HEK293 (cell line): ENCODE results near the gene IGSF9B.

Experiments
- CTCF ChIA-PET: fragments of 350-600 bp; formaldehyde crosslinking; extraction: SDS; loops from one replicate; lab custom pipeline; 2021; ENCODE audit warnings: antibody characterized with exemption; lab: Yijun Ruan, JAX
- POLR2A ChIA-PET: fragments of 300-600 bp; formaldehyde crosslinking; extraction: SDS; loops from one replicate; lab custom pipeline; 2020; ENCODE audit warnings: antibody characterized with exemption, inconsistent platforms; lab: Yijun Ruan, JAX
- H3K27ac ChIP-seq: fragments of 200-500 bp; sonication (Bioruptor generic); 2 replicates; pipeline ENCODE4 v1.5.1; 2014; ENCODE audit warnings: low read depth, low read length, control low read depth, inconsistent platforms; ENCODE audit errors: extremely low read depth
- H3K36me3 ChIP-seq, 2 experiments: fragments of 200-500 bp in 1 of 2; sonication (Bioruptor generic) in 1 of 2; 1 replicate in 1 of 2; 2 replicates in 1 of 2; pipeline ENCODE4 v1.5.1; 2014 to 2017; ENCODE audit warnings: inconsistent platforms in 2 of 2, low read length in 2 of 2; ENCODE audit not compliant: control insufficient read depth in 2 of 2, insufficient read depth in 1 of 2
- H3K4me1 ChIP-seq: fragments of 200-500 bp; sonication (Bioruptor generic); 2 replicates; pipeline ENCODE4 v1.5.1; 2014; ENCODE audit warnings: mild to moderate bottlenecking, low read length, inconsistent platforms; ENCODE audit not compliant: control insufficient read depth, insufficient read depth
- H3K4me3 ChIP-seq: 2 replicates; pipeline ENCODE4 v1.5.1; 2011; ENCODE audit warnings: low read depth, mild to moderate bottlenecking, control low read depth, low read length, moderate library complexity
- H3K9me3 ChIP-seq: fragments of 200-500 bp; sonication (Bioruptor generic); 2 replicates; pipeline ENCODE4 v1.5.1; 2014; ENCODE audit warnings: low read depth, low read length, inconsistent platforms; ENCODE audit not compliant: control insufficient read depth, insufficient read depth
- HOXC10 ChIP-seq: sonication (generic); formaldehyde crosslinking; IDR thresholded peaks from 2 replicates; pipeline ENCODE4 v1.8.1; 2023; ENCODE audit warnings: mild to moderate bottlenecking, missing genetic modification reagents
- SP2 ChIP-seq: fragments of 450-650 bp; formaldehyde crosslinking; IDR thresholded peaks from 2 replicates; pipeline ENCODE4 v1.5.1; 2016; ENCODE audit warnings: missing biosample characterization, missing genetic modification characterization
- YY1 ChIP-seq: fragments of 450-650 bp; formaldehyde crosslinking; IDR thresholded peaks from 2 replicates; pipeline ENCODE4 v1.5.1; 2018; ENCODE audit warnings: missing biosample characterization, missing genetic modification characterization
- ZBTB1 ChIP-seq: fragments of 450-650 bp; formaldehyde crosslinking; IDR thresholded peaks from 2 replicates; pipeline ENCODE4 v1.5.1; 2016; ENCODE audit warnings: missing biosample characterization, missing genetic modification characterization
- ZFP3 ChIP-seq: fragments of 450-650 bp; formaldehyde crosslinking; IDR thresholded peaks from 2 replicates; pipeline ENCODE4 v1.5.1; 2016; ENCODE audit warnings: low read depth, missing biosample characterization, missing genetic modification characterization
- ZNF155 ChIP-seq: fragments of 450-650 bp; formaldehyde crosslinking; IDR thresholded peaks from 2 replicates; pipeline ENCODE4 v1.5.1; 2016; ENCODE audit warnings: missing biosample characterization, missing genetic modification characterization
- ZNF16 ChIP-seq: fragments of 450-650 bp; formaldehyde crosslinking; IDR thresholded peaks from 2 replicates; pipeline ENCODE4 v1.5.1; 2016; ENCODE audit warnings: low read depth, missing biosample characterization, missing genetic modification characterization
- ZNF202 ChIP-seq: fragments of 450-650 bp; formaldehyde crosslinking; IDR thresholded peaks from 2 replicates; pipeline ENCODE4 v1.5.1; 2016; ENCODE audit warnings: missing biosample characterization, missing genetic modification characterization, borderline replicate concordance
- ZNF324 ChIP-seq: fragments of 450-650 bp; formaldehyde crosslinking; IDR thresholded peaks from 2 replicates; pipeline ENCODE4 v1.5.1; 2016; ENCODE audit warnings: missing biosample characterization, missing genetic modification characterization
- ZNF521 ChIP-seq: fragments of 450-650 bp; formaldehyde crosslinking; IDR thresholded peaks from 2 replicates; pipeline ENCODE4 v1.5.1; 2017; ENCODE audit warnings: missing biosample characterization, mild to moderate bottlenecking, missing genetic modification characterization
- ZNF596 ChIP-seq: fragments of 450-650 bp; IDR thresholded peaks from 2 replicates; pipeline ENCODE4 v1.5.0; 2018; ENCODE audit warnings: missing biosample characterization, mild to moderate bottlenecking, missing genetic modification characterization, moderate library complexity
- ZNF654 ChIP-seq: fragments of 450-650 bp; formaldehyde crosslinking; IDR thresholded peaks from 2 replicates; pipeline ENCODE4 v1.5.1; 2016; ENCODE audit warnings: low read depth, missing biosample characterization, missing genetic modification characterization
- TF ChIP-seq, protein P1 (sequence below): fragments of 450-650 bp; formaldehyde crosslinking; conservative IDR thresholded peaks from 2 replicates; pipeline ENCODE4 v1.5.1; 2016; ENCODE audit warnings: low read depth, missing biosample characterization, missing genetic modification characterization
- TF ChIP-seq, protein P2 (sequence below): fragments of 450-650 bp; formaldehyde crosslinking; IDR thresholded peaks from 2 replicates; pipeline ENCODE4 v1.5.1; 2016; ENCODE audit warnings: missing biosample characterization, missing genetic modification characterization
- TF ChIP-seq, protein P3 (sequence below): fragments of 450-650 bp; formaldehyde crosslinking; IDR thresholded peaks from 2 replicates; pipeline ENCODE4 v1.5.1; 2016; ENCODE audit warnings: missing biosample characterization, missing genetic modification characterization
- TF ChIP-seq, protein P4 (sequence below): fragments of 450-650 bp; formaldehyde crosslinking; IDR thresholded peaks from 2 replicates; pipeline ENCODE4 v1.5.1; 2016; ENCODE audit warnings: missing biosample characterization, missing genetic modification characterization
- TF ChIP-seq, protein P5 (sequence below): fragments of 450-650 bp; formaldehyde crosslinking; IDR thresholded peaks from 2 replicates; pipeline ENCODE4 v1.5.1; 2016; ENCODE audit warnings: missing biosample characterization, missing genetic modification characterization
- TF ChIP-seq, protein P6 (sequence below): fragments of 450-650 bp; formaldehyde crosslinking; IDR thresholded peaks from 2 replicates; pipeline ENCODE4 v1.5.1; 2016; ENCODE audit warnings: missing biosample characterization, missing genetic modification characterization

Gene IGSF9B

DNA sequence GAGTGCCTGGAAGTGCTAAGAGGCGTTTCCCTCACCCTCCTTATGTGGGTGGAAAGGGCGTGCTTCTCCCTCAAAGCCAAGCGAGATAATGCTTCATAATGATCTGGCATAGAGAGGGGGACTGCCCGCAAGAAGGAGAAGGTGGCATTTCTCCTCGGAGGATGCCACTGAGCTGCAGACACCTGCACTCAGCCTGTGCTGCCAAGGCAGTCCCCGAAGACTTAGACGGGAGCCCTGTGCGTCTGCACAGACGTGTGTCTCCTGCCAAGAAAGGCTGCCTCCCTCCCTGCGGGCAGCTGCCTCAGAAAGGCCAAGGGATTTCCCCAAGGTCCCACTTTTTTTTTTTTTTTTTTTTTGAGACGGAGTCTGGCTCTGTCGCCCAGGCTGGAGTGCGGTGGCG is 63.4 kb downstream of the IGSF9B start:
- Histone ChIP-seq H3K27ac (no peak overlapping the region), H3K36me3 (no peaks in the 10 kb centered on the region), H3K9me3 (no peaks in the 10 kb centered on the region), H3K4me1 (no peaks in the 10 kb centered on the region), H3K4me3 (no peak overlapping the region)
- POLR2A ChIA-PET, result no interaction called here
- TF ChIP-seq, protein P1, sequence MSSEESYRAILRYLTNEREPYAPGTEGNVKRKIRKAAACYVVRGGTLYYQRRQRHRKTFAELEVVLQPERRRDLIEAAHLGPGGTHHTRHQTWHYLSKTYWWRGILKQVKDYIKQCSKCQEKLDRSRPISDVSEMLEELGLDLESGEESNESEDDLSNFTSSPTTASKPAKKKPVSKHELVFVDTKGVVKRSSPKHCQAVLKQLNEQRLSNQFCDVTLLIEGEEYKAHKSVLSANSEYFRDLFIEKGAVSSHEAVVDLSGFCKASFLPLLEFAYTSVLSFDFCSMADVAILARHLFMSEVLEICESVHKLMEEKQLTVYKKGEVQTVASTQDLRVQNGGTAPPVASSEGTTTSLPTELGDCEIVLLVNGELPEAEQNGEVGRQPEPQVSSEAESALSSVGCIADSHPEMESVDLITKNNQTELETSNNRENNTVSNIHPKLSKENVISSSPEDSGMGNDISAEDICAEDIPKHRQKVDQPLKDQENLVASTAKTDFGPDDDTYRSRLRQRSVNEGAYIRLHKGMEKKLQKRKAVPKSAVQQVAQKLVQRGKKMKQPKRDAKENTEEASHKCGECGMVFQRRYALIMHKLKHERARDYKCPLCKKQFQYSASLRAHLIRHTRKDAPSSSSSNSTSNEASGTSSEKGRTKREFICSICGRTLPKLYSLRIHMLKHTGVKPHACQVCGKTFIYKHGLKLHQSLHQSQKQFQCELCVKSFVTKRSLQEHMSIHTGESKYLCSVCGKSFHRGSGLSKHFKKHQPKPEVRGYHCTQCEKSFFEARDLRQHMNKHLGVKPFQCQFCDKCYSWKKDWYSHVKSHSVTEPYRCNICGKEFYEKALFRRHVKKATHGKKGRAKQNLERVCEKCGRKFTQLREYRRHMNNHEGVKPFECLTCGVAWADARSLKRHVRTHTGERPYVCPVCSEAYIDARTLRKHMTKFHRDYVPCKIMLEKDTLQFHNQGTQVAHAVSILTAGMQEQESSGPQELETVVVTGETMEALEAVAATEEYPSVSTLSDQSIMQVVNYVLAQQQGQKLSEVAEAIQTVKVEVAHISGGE (tag by site-specific recombination), result no peak
- CTCF ChIA-PET, result no interaction called here

DNA sequence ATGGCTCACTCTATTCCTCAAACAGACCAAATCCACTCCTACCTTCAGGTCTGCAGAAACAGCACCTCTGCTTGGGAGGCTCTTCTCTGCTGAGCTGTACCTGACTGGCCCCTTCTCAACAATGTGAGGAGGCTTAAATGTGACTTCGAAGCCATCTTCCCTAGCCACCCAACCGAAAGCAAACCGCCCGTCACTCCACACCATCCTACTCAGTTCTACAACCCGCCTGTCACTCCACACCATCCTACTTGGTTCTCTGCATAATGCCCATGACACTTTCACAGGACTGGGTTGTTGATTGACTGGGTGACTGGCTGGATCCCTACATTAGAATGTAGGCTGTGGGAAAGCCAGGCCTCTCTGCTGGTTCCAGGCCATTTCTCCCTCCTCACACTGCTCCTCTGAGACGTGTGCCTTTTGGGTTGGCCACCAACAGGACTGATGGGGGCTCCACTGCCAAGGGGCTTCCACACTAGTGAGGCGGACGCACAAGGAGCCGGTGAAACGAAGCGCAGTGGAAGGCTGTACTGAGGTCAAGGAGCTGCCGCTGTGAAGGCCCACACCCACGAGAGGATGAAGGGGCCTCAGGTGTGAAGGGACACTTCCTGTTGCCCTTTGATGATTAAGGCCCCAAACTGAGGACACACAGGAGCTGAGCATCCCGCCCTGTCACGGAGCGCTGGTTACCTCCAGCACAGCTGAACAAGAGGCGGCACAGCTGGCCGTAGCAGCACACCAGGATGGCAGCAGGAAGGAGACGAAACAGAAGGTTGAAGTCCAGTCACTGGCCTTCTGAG is 64.0 kb downstream of the IGSF9B start:
- CTCF ChIA-PET, result no interaction called here
- POLR2A ChIA-PET, result no interaction called here
- Histone ChIP-seq H3K27ac (no peak overlapping the region), H3K9me3 (no peaks in the 10 kb centered on the region), H3K4me1 (no peaks in the 10 kb centered on the region), H3K4me3 (no peak overlapping the region), H3K36me3 (no peaks in the 10 kb centered on the region)
- no peak for TF ChIP-seq ZNF521 (tag by site-specific recombination)
- no peak for TF ChIP-seq ZNF202 (tag by site-specific recombination)
- no peak for TF ChIP-seq HOXC10
- TF ChIP-seq, protein P2, sequence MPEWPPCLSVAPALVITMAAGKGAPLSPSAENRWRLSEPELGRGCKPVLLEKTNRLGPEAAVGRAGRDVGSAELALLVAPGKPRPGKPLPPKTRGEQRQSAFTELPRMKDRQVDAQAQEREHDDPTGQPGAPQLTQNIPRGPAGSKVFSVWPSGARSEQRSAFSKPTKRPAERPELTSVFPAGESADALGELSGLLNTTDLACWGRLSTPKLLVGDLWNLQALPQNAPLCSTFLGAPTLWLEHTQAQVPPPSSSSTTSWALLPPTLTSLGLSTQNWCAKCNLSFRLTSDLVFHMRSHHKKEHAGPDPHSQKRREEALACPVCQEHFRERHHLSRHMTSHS (tag by site-specific recombination), result no peak
- TF ChIP-seq ZBTB1 (tag by site-specific recombination), result no peak
- TF ChIP-seq ZNF654 (tag by site-specific recombination), result no peak
- TF ChIP-seq, protein P3, sequence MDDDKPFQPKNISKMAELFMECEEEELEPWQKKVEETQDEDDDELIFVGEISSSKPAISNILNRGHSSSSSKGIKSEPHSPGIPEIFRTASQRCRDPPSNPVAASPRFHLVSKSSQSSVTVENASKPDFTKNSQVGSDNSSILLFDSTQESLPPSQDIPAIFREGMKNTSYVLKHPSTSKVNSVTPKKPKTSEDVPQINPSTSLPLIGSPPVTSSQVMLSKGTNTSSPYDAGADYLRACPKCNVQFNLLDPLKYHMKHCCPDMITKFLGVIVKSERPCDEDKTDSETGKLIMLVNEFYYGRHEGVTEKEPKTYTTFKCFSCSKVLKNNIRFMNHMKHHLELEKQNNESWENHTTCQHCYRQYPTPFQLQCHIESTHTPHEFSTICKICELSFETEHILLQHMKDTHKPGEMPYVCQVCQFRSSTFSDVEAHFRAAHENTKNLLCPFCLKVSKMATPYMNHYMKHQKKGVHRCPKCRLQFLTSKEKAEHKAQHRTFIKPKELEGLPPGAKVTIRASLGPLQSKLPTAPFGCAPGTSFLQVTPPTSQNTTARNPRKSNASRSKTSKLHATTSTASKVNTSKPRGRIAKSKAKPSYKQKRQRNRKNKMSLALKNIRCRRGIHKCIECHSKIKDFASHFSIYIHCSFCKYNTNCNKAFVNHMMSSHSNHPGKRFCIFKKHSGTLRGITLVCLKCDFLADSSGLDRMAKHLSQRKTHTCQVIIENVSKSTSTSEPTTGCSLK (tag by site-specific recombination), result no peak
- no peak for TF ChIP-seq ZNF155 (tag by site-specific recombination)
- TF ChIP-seq, protein P4, sequence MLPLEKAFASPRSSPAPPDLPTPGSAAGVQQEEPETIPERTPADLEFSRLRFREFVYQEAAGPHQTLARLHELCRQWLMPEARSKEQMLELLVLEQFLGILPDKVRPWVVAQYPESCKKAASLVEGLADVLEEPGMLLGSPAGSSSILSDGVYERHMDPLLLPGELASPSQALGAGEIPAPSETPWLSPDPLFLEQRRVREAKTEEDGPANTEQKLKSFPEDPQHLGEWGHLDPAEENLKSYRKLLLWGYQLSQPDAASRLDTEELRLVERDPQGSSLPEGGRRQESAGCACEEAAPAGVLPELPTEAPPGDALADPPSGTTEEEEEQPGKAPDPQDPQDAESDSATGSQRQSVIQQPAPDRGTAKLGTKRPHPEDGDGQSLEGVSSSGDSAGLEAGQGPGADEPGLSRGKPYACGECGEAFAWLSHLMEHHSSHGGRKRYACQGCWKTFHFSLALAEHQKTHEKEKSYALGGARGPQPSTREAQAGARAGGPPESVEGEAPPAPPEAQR, result no peak

DNA sequence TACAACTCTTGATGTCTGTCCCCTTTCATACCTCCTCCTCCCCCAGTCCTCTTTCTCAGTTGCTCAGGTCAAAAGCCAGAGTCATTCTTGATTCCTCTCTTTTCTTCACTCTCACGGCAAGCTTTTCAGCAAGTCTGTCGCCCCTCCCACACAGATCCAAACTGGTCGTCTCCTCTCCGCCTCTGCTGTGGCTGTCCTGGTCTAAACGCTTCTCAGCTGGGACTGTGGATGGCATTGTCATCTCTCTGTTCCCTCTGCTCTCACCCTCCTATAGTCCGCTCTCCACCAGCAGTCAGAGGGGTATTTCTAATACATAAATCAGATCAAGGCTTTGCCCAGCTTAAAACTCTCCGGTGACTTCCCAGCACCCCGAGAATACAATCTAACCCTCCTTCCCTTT is 64.6 kb downstream of the IGSF9B start:
- POLR2A ChIA-PET, result no interaction called here
- Histone ChIP-seq H3K4me3 (no peak overlapping the region), H3K36me3 (no peaks in the 10 kb centered on the region)
- TF ChIP-seq ZNF16 (tag by site-specific recombination), result no peak
- TF ChIP-seq, protein P5, sequence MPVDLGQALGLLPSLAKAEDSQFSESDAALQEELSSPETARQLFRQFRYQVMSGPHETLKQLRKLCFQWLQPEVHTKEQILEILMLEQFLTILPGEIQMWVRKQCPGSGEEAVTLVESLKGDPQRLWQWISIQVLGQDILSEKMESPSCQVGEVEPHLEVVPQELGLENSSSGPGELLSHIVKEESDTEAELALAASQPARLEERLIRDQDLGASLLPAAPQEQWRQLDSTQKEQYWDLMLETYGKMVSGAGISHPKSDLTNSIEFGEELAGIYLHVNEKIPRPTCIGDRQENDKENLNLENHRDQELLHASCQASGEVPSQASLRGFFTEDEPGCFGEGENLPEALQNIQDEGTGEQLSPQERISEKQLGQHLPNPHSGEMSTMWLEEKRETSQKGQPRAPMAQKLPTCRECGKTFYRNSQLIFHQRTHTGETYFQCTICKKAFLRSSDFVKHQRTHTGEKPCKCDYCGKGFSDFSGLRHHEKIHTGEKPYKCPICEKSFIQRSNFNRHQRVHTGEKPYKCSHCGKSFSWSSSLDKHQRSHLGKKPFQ, result no peak
- TF ChIP-seq ZNF324 (tag by site-specific recombination), result no peak
- TF ChIP-seq ZFP3 (tag by site-specific recombination), result no peak
- TF ChIP-seq ZNF596 (tag by site-specific recombination), result no peak
- TF ChIP-seq YY1 (tag by site-specific recombination), result no peak
- no peak for TF ChIP-seq SP2 (tag by site-specific recombination)
- TF ChIP-seq, protein P6, sequence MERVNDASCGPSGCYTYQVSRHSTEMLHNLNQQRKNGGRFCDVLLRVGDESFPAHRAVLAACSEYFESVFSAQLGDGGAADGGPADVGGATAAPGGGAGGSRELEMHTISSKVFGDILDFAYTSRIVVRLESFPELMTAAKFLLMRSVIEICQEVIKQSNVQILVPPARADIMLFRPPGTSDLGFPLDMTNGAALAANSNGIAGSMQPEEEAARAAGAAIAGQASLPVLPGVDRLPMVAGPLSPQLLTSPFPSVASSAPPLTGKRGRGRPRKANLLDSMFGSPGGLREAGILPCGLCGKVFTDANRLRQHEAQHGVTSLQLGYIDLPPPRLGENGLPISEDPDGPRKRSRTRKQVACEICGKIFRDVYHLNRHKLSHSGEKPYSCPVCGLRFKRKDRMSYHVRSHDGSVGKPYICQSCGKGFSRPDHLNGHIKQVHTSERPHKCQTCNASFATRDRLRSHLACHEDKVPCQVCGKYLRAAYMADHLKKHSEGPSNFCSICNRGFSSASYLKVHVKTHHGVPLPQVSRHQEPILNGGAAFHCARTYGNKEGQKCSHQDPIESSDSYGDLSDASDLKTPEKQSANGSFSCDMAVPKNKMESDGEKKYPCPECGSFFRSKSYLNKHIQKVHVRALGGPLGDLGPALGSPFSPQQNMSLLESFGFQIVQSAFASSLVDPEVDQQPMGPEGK, result no peak
- TF ChIP-seq ZNF202 (tag by site-specific recombination), result no peak

More for the DNA sequence above, 64.6 kb downstream of the IGSF9B start:
- Histone ChIP-seq H3K4me1 (no peaks in the 10 kb centered on the region), H3K9me3 (no peaks in the 10 kb centered on the region), H3K27ac (no peak overlapping the region)
- CTCF ChIA-PET, result no interaction called here
